GM18520 (cell line): ENCODE data around the gene EXOSC10.
"Not testable (repeated sequence)": the region's sequence is repeated elsewhere in the genome, so short reads cannot be mapped to it uniquely, and the experiment has no call there.

Experiments
- ATAC-seq: cut with Tn5 transposase; IDR thresholded peaks from one replicate; pipeline ENCODE4 v1.9.1; 2021; ENCODE audit not compliant: unreplicated experiment

Gene EXOSC10

DNA sequence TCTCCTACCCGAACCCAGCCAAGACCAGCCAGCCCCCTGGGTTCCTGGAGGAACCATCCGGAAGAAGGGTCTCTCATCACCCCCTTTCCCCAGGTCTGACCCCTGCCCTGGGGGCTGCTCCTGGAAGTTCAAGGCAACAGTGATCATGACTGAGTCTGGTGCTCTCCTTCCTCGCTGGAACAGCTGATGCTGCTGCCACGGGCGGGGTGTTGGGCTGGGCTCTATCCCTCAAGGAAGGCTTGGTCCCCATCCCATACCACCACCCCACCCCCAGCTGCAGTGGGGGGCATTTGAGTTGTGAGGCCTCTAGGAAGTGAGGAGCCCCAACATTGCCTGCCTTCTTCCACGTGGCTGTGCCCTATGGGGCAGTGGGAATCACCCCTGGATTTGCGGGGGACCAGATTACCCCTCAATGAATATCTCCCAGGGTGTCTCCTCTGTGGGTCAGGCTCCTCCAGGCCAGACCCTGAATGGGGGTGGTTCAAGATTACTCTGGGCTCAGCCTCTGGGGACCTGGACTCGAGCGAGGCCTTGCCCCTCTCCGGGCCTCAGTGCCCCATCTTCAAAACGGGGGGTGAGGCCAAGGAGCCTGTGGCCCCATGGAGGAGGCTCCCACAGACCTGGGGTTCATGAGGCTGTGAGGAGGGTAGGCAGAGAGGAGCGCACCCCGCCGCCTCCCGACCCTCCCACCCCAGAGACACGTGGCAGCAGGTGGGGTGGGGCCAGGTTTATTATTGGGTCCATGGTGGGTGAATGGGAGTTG is 55.4 kb downstream of the EXOSC10 start:
- ATAC-seq = no peak

DNA sequence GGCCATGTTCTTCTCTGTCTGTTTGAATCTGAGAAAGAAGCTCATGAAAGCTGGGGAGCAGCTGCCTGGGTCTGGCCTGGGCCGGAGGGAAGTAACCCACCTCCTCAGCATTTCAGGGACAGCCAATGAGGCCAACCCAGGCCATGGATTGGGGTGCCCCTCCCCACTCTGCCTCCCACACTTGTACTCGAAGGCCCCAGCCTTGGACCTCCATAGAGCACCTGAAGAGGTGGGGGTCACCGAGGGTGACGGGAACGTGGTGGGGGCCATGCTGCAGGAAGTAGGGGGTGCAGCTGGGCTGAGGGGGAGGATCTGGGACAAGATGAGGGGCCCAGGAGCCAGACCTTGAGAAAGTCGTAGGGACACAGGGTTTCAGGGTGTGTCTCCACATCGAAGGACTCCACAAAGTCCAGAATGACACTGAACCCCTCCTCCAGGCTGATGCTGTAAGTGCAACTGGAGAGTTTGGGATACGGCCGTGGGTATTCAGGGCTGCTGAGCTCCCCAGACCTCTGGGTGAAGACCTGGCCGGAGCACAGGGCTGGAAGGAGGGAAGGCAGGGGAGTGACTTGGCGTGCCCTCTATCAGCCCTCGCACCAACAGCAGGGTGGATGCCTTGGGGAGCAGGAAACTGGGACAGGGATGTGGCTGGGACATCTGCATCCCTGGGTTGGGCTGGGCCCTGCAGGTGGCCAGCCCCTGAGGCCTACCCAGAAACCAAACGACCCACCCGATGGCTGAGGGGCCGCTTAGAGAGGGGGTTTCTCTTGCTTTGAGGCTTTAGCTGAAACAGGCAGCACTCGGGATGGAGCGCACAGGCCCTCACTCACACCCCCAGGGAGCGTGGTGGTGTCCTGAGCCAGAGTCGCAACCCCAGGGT is 56.4 kb downstream of the EXOSC10 start:
- no peak for ATAC-seq

DNA sequence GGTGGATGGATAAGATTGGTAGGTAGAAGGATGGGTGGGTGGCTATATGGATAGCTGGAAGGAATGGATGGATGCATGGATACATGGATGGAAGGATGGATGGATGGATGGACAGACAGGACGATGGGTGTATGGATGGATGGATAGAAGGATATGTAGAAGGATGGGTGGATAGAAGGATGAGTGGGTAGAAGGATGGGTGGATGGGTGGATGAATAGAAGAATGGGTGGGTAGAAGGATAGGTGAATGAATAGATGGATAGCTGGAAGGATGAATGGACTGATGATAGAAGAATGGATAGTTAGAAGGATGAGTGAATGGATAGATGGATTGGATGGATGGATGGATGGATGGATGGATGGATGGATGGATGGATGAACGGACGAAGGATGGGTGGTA is 57.6 kb downstream of the EXOSC10 start:
- no peak for ATAC-seq

DNA sequence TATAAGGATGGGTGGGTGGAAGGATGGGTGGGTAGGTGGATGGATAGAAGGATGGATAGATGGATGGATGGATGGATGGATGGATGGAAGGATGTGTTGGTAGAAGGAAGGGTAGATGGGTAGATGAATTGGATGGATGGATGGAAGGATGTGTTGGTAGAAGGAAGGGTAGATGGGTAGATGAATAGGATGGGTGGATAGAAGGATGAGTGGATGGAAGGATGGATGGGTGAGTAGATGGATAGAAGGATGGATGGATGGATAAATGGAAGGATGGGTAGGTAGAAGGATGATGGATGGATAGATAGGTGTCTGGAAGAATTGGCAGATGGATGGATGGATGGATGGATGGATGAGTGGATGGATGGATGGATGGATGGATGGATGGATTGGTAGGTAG is 58.6 kb downstream of the EXOSC10 start:
- ATAC-seq = no peak

DNA sequence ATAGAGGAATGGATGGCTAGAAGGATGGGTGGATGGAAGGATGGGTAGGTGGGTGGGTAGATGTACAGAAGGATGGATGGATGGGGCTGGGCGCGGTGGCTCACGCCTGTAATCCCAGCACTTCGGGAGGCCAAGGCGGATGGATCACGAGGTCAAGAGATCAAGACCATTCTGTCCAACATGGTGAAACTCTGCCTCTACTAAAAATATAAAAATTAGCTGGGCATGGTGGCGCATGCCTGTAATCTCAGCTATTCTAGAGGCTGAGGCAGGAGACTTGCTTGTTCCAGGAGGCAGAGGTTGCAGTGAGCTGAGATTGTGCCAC is 59.6 kb downstream of the EXOSC10 start:
- not testable (repeated sequence) for ATAC-seq

DNA sequence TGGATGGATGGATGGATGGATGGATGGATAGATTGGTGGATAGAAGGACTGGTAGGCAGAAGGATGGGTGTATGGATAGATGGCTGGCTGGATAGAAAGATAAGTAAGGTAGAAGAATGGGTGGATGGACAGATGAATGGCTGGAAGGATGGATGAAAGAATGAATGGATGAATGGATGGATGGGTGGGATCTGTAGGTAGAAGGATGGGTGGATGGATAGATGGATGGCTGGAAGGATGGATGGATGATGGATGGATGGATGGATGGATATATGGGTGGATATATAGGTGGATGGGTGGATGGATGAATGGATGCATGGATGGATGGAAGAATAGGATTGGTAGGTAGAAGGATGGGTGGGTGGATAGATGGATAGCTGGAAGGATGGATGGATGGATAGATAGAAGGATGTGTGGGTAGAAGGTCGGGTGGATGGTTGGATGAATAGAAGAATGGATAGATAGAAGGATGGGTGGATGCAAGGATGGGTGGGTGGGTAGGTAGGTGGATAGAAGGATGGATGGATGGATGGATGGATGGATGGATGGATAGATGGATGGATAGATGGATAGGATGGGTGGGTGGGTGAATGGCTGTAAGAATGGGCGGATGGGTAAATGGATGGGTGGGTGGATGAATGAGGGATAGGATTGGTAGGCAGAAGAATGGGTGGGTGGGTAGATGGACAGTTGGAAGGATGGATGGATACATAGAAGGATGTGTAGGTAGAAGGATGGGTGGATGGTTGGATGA is 60.1 kb downstream of the EXOSC10 start:
- no peak for ATAC-seq

DNA sequence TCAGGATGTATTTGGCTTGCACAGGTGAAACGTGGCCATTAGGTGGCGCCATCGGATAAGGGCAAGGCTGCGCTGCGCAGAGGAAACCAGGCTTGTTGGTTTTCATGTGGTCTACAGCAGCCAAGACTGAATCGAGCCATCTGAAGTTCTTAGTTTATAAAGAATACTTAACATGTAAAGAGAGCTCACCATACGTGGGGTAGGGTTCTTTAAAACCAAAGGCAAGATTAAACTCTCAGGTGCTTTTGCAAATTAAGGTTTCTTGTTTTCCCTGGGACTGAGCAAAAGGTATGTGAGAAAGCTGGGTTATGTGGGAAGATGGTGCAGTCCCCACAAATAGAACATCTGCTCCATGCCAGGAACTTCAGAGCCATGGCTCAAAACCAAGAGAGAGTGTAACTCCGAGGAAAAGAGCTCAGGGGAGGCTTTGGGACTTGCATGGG is 61.9 kb downstream of the EXOSC10 start:
- peak; percentile 40 for ATAC-seq

DNA sequence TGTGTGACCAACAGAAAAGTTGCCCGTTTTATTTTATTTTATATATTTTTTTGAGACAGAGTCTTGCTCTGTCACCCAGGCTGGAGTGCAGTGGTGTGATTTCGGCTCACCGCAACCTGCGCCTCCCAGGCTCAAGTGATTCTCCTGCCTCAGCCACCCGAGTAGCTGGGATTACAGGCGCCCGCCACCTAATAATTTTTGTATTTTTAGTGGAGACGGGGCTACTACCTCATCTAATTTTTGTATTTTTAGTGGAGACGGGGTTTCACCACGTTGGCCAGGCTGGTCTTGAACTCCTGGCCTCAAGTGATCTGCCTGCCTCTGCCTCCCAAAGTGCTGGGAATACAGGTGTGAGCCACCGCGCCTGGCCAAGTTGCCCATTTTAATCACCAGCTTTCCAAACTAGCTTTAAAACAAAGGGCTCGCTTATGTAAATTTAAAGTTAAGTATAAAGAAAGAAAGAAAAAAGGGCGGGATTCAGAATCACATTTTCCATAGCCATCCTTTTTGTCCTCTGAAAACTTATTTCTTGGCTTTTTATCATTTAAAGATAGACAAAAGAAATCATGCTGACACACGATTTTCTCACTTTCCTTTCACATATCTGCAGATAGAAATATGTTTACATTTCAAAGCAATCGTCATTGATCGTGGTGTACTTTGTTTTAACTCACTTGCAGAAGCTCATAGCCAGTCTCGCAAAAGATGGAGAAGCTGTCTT is 62.5 kb downstream of the EXOSC10 start:
- not testable (repeated sequence) for ATAC-seq

DNA sequence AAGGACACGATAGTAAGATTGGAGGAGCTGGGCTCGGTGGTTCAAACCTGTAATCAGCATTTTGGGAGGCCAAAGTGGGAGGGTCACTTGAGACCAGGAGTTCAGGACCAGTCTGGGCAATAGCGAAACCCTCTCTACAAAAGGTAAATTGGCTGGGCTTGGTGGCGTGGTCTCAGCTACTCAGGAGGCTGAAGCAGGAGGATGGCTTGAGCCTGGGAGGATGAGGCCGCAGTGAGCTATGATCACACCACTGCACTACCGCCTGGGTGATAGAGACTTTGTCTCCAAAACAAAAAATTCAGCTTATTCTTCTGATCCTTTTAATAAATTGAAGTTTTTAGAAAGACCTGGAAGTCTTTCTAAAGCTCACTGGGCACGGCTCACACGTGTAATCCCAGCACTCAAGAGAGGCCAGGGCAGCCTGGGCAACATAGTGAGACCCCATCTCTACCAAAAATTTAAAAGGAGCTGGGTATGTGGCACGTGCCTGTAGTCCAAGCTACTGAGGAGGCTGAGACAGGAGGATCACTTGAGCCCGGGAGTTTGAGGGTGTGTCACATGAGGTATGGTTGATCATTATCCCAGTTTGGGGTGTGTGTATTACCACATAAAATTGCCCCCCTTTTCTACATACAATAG is 67.9 kb downstream of the EXOSC10 start:
- no peak for ATAC-seq

DNA sequence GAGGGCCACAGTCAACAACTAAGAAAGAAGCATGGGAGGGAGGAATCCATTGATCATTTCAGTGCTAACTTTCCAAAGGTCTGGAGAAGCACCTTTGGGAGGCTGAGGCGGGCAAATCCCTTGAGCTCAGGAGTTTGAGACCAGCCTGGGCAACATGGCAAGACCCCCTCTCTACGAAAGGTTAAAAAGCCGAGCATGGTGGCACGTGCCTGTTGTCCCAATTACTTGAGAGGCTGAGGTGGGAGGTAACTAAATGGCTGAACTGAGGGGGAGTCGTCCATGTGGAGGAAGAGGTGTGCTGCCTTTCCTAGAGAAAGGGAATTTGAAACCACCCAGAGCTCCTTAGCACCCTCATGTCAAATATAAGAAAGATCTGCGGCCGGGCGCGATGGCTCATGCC is 68.8 kb downstream of the EXOSC10 start:
- no peak for ATAC-seq

DNA sequence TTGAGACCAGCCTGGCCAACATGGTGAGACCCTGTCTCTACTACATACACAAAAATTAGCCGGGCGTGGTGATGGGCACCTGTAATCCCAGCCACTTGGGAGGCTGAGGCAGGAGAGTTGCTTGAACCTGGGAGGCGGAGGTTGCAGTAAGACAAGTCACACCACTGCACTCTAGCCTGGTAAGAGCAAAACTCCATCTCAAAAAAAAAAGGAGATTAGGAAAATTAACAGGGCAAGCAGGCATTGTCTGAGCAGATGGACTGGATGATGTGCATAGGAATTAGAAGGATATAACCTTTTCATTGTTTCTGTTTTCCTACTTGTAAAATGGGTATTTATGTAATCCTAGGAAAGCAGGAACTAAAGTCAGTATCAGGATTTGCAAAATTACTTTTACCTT is 71.7 kb downstream of the EXOSC10 start:
- no peak for ATAC-seq

DNA sequence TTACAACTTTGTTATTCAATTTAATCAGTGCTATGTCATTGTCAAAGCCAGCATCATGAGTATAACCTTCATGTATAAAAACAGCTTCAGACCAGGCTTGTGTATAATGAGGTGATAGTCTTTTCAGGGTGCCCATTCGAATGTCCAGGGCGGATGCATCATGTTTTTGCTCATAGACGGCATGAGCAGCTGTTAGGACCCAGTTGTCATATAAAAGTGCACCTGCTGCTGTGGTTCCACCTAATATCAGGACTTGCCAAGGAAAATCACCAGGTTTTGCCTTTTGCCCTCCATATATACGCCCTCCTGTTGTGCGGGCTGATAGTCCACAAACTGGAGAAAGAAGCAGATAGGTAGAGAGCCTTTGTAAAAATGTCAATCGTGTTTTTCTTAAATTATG is 72.4 kb downstream of the EXOSC10 start:
- no peak for ATAC-seq

DNA sequence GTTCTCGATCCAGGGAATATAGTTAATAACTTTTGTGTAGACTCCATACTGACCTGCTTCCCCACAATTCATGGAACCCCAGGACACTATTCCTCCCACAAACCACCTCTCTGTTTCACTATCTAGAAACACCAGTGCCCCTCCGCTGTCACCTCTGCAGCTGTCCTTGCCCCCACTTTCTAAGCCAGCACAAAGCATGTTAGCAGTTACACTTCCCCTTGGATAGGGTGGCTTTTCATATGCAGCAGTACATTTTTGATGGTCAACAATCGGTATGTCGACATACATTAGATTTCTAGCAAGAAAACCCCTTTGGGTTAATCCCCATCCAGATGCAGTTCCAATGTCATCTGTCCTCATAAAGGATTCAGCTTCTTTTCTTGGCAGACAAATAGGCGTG is 72.8 kb downstream of the EXOSC10 start:
- ATAC-seq = no peak

DNA sequence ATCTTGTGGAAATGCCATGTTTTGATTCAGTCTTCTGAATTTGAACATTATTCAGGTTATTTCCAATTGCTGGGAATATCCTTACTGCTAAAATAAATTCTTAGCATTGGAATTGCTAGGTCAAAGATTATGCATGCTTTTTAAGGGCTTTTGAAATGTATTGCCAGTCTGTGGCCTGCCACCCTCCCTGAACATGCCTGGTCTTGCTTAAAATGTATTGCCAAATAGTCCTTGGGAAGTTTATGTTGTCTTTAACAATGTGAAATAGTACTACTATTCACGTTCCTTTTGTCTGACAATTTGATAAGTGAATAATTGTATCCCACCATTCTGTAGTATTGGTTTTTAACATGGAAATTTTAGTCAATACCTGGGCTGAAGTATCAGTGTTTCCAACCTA is 73.6 kb downstream of the EXOSC10 start:
- ATAC-seq = no peak

DNA sequence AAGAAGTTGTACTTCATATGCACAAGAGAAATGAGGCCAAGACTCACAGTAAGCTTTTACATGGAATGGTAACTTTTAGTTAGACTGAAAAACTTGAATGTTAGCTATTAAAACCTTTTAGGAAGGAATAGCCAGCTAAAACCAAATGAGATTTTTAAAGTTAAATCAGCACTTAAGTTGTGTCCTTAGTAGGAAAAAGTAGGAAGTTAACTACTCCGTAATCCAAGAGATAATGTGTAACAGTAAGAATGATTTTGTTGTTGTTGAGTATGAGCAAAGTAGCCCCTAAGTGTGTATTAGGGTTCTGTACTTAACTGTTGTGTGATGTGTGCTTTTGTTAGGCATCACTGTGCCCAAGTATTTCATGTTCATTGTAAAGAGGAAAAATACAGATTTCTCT is 74.1 kb downstream of the EXOSC10 start:
- ATAC-seq = no peak

DNA sequence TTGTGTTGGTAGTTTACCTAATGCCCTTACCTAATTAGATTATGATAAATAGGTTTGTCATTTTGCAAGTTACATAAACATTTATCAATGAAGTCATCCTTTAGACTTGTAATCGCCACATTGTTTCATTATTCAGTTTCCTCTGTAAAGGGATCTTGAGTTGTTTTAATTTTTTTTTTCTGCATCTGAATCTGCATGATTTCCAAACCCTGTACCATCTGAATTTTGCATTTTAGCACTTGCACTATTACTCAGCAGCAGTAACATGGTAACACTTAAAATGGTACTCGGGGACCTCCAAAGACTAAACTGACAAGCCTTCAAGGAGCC is 74.8 kb downstream of the EXOSC10 start:
- no peak for ATAC-seq

DNA sequence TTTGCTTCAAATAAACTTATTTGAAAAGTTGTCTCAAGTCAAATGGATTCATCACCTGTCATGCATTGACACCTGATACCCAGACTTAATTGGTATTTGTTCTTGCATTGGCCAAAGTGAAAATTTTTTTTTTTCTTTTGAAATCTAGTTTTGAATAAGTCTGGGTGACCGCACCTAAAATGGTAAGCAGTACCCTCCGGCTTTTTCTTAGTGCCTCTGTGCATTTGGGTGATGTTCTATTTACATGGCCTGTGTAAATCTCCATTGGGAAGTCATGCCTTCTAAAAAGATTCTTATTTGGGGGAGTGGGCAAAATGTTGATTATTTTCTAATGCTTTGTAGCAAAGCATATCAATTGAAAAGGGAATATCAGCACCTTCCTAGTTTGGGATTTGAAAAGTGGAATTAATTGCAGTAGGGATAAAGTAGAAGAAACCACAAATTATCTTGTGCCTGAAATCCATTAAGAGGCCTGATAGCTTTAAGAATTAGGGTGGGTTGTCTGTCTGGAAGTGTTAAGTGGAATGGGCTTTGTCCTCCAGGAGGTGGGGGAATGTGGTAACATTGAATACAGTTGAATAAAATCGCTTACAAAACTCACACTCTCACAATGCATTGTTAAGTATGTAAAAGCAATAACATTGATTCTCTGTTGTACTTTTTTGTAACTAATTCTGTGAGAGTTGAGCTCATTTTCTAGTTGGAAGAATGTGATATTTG is 75.4 kb downstream of the EXOSC10 start:
- ATAC-seq = no peak

DNA sequence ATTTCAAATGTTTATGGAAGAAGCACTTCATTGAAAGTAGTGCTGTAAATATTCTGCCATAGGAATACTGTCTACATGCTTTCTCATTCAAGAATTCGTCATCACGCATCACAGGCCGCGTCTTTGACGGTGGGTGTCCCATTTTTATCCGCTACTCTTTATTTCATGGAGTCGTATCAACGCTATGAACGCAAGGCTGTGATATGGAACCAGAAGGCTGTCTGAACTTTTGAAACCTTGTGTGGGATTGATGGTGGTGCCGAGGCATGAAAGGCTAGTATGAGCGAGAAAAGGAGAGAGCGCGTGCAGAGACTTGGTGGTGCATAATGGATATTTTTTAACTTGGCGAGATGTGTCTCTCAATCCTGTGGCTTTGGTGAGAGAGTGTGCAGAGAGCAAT is 76.5 kb downstream of the EXOSC10 start:
- no peak for ATAC-seq

DNA sequence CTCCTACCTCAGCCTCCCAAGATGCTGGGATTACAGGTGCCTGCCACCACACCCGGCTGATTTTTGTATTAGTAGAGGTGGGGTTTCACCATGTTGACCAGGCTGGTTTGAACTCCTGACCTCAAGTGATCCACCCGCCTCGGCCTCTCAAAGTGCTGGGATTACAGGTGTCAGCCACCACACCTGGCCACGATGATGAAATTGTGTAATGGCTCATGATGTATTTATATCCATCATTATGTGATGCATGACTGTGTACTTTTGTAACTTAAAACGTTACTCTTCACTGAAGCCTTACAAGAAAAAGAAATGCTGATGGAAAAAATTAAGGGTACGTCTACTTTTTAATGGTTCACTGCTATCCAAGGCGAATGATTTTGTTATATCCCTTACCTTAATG is 79.7 kb downstream of the EXOSC10 start:
- ATAC-seq = no peak

DNA sequence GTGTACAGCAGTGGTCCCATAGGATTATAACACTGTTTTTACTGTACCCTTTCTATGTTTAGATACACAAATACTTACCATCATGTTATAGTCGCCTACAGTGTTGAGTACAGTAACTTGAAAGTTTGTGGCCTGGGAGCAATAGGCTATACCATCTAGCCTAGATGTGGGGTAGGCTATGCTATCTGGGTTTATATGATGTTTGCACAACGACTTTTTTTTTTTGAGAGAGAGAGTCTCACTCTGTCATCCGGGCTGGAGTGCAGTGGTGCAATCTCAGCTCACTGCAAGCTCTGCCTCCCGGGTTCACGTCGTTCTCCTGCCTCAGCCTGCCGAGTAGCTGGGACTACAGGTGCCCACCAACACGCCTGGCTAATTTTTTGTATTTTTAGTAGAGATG is 80.3 kb downstream of the EXOSC10 start:
- ATAC-seq = not testable (repeated sequence)
